ENCODE measurements around the gene LAMA3.

Gene LAMA3

GRCh38 chr18:23859466-23860336 is 170.4 kb downstream of the LAMA3 start:
- H3K4me3 ChIP-seq (ENCODE audit: low read depth, low read length) = no peak overlapping the region
- TF ChIP-seq, protein P1, sequence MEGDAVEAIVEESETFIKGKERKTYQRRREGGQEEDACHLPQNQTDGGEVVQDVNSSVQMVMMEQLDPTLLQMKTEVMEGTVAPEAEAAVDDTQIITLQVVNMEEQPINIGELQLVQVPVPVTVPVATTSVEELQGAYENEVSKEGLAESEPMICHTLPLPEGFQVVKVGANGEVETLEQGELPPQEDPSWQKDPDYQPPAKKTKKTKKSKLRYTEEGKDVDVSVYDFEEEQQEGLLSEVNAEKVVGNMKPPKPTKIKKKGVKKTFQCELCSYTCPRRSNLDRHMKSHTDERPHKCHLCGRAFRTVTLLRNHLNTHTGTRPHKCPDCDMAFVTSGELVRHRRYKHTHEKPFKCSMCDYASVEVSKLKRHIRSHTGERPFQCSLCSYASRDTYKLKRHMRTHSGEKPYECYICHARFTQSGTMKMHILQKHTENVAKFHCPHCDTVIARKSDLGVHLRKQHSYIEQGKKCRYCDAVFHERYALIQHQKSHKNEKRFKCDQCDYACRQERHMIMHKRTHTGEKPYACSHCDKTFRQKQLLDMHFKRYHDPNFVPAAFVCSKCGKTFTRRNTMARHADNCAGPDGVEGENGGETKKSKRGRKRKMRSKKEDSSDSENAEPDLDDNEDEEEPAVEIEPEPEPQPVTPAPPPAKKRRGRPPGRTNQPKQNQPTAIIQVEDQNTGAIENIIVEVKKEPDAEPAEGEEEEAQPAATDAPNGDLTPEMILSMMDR (IDR thresholded peaks at IDR 0.05; ENCODE audit: low read depth, low read length, missing control alignments) = no peak
- DNase-seq (ENCODE audit: low read depth) = no peak

DNA sequence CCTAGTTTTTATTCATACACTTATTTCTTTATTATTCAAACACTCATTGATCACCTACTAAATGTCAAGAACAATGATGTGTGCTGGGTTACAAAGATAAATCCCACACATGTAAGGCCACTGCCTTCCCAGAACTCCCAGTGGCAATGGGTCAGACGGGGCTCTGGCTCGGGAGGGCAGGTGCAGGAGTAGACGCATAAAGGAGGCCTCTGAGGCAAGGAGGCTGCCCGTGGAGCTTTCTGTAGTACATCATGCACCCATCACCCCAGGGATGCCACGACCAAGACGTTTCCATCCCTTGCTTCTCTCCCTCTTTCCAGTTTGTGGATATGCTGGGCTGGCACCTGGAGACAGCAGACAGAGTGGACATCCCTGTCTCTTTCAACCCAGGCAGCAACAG is 172.1 kb downstream of the LAMA3 start:
- no peak for DNase-seq (ENCODE audit: low read depth)
- no peak overlapping the region for H3K4me3 ChIP-seq (ENCODE audit: low read depth, low read length)
- TF ChIP-seq, protein P1 (IDR thresholded peaks at IDR 0.05; ENCODE audit: low read depth, low read length, missing control alignments) = no peak

DNA sequence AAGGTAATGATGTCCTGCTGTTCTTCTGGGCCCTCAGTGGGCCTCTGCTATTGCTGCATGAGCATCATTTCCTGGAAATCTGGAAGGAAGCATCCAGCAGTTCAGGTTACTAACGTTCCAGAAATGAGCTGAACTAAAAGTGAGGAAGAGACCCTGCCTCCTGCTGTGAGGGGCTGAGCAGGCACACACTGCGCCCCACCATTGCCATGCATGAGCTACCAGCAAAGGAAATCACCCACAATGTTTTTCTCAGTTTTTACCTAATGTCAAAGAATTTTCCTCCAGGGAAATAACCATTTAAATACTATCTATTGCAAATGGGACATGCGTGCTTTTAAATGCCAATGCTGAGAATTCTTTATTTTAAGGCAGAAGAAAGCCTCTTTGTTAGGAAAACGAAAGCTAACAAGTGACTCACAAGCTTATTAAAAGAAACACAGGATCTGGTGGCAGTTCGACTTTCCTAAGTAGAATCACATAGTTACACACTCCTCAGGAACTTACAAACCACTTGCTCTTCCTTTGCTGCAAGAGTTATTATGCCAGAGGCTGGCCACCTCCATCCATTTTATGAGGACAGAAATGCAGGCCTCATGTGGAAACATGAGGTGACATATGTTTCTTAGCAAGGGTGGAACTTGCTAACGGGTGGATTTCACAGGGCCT is 172.7 kb downstream of the LAMA3 start:
- DNase-seq (ENCODE audit: low read depth) = no peak
- no peak overlapping the region for H3K4me3 ChIP-seq (ENCODE audit: low read depth, low read length)
- TF ChIP-seq, protein P1 (IDR thresholded peaks at IDR 0.05; ENCODE audit: low read depth, low read length, missing control alignments) = no peak

DNA sequence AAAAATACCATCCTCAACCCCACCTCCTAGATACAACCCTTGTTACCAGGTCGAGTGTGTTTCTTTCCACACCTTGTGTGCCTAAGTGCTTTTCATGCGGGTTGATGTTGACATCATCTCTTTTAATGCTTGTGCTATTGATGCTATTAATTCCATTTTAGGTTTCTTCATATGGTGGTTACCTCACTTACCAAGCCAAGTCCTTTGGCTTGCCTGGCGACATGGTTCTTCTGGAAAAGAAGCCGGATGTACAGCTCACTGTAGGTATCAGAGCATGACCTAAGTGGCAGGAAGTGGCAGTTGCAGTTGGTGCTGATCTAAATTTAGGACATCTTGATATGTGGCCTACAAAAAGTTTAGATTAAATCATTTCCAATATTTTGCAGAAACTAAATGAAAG is 175.4 kb downstream of the LAMA3 start:
- TF ChIP-seq, protein P1 (IDR thresholded peaks at IDR 0.05; ENCODE audit: low read depth, low read length, missing control alignments) = no peak
- no peak for DNase-seq (ENCODE audit: low read depth)
- H3K4me3 ChIP-seq (ENCODE audit: low read depth, low read length) = no peak overlapping the region

- no peak for DNase-seq (ENCODE audit: low read depth)
- H3K4me3 ChIP-seq (ENCODE audit: low read depth, low read length) = no peak overlapping the region
- TF ChIP-seq, protein P1 (IDR thresholded peaks at IDR 0.05; ENCODE audit: low read depth, low read length, missing control alignments) = no peak
Observed at GRCh38 chr18:23867006-23867405, 177.8 kb downstream of the LAMA3 start.

GRCh38 chr18:23868136-23868785 is 179.0 kb downstream of the LAMA3 start:
- DNase-seq (ENCODE audit: low read depth) = no peak
- TF ChIP-seq, protein P1 (IDR thresholded peaks at IDR 0.05; ENCODE audit: low read depth, low read length, missing control alignments) = no peak
- no peak overlapping the region for H3K4me3 ChIP-seq (ENCODE audit: low read depth, low read length)
